ENCODE measurements around the gene DYNC1H1. TPM values are rescaled to one million over a fixed set of nuclear protein-coding genes. Genes with fewer than 3 reads are reported as not detected.
A peak's percentile ranks its signal among the peaks of the same experiment; 100 is the strongest.

The DYNC1H1 gene
- total RNA-seq, 1 experiment from 2014 or later = 409 TPM

GRCh38 chr14:102033241-102033640 lies 68.9 kb downstream of the DYNC1H1 start:
- no peak for DNase-seq (ENCODE audit: low read depth)

GRCh38 chr14:102034301-102034700 lies 69.9 kb downstream of the DYNC1H1 start:
- no peak for DNase-seq (ENCODE audit: low read depth)

- no peak for DNase-seq (ENCODE audit: low read depth)
These were observed 71.5 kb downstream of the DYNC1H1 start for GRCh38 chr14:102035914-102036313.

- no peak for DNase-seq (ENCODE audit: low read depth)
These were observed 73.3 kb downstream of the DYNC1H1 start for GRCh38 chr14:102037686-102038085.

GRCh38 chr14:102039157-102039556 lies 74.8 kb downstream of the DYNC1H1 start:
- no peak for DNase-seq (ENCODE audit: low read depth)

- DNase-seq (ENCODE audit: low read depth) = no peak
These were observed 75.8 kb downstream of the DYNC1H1 start for GRCh38 chr14:102040153-102040552.

- no peak for DNase-seq (ENCODE audit: low read depth)
These were observed 78.3 kb downstream of the DYNC1H1 start for GRCh38 chr14:102042699-102043098.

- DNase-seq (ENCODE audit: low read depth) = no peak
These were observed 79.1 kb downstream of the DYNC1H1 start for GRCh38 chr14:102043251-102044025.

- DNase-seq (ENCODE audit: low read depth) = no peak
These were observed 80.2 kb downstream of the DYNC1H1 start for GRCh38 chr14:102044566-102044965.

- DNase-seq (ENCODE audit: low read depth) = peak; percentile 49
These were observed 82.2 kb downstream of the DYNC1H1 start for GRCh38 chr14:102046337-102047278.

GRCh38 chr14:102047808-102048540 lies 83.6 kb downstream of the DYNC1H1 start:
- no peak for DNase-seq (ENCODE audit: low read depth)

- DNase-seq (ENCODE audit: low read depth) = no peak
These were observed 85.1 kb downstream of the DYNC1H1 start for GRCh38 chr14:102049258-102050025.

GRCh38 chr14:102050026-102050405 lies 85.6 kb downstream of the DYNC1H1 start:
- DNase-seq (ENCODE audit: low read depth) = no peak

- DNase-seq (ENCODE audit: low read depth) = no peak
These were observed 86.3 kb downstream of the DYNC1H1 start for GRCh38 chr14:102050625-102051024.

GRCh38 chr14:102052522-102052921 lies 88.1 kb downstream of the DYNC1H1 start:
- DNase-seq (ENCODE audit: low read depth) = no peak

GRCh38 chr14:102055181-102055901 lies 91.0 kb downstream of the DYNC1H1 start:
- no peak for DNase-seq (ENCODE audit: low read depth)

GRCh38 chr14:102056694-102057442 lies 92.5 kb downstream of the DYNC1H1 start:
- DNase-seq (ENCODE audit: low read depth) = no peak

- DNase-seq (ENCODE audit: low read depth) = no peak
These were observed 93.2 kb downstream of the DYNC1H1 start for GRCh38 chr14:102057480-102058114.

- DNase-seq (ENCODE audit: low read depth) = no peak
These were observed 93.8 kb downstream of the DYNC1H1 start for GRCh38 chr14:102058146-102058545.
